ENCODE results near the gene TRERF1. TPM values are rescaled to one million over a fixed set of nuclear protein-coding genes. Genes with fewer than 3 reads are reported as not detected.

Gene TRERF1
- total RNA-seq, 1 donor from 2014 or later = 8.3 TPM

DNA sequence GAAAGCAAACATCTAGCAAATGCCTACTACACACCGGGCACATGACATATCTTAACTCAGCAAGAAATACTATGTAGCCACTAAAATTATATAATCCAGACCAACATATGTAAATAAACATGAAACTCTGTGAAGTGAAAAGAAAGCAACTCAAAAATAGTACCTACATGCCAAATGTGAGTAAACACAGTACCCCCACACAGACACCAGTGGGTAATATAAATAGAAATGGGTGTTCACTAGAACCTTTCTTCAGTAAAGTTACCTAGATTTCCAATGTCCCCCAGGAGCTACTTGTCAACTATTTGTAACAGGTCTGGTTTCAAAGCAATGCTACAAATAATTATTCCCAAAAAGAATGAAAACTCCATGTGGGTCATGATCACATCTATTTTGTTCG, 25.5 kb downstream of the TRERF1 start:
- Mint-ChIP-seq H3K4me1 (peaks cover 27% of the 10 kb centered on the region), H3K27ac (no peak overlapping the region), H3K36me3 (peaks cover 11% of the 10 kb centered on the region), H3K9me3 (peaks cover 5% of the 10 kb centered on the region), H3K27me3 (ENCODE audit: insufficient read depth, low read depth) (peaks cover 3% of the 10 kb centered on the region), H3K4me3 (no peak overlapping the region)
- H3K9ac ChIP-seq = no peak overlapping the region
- TF ChIP-seq, protein P1, sequence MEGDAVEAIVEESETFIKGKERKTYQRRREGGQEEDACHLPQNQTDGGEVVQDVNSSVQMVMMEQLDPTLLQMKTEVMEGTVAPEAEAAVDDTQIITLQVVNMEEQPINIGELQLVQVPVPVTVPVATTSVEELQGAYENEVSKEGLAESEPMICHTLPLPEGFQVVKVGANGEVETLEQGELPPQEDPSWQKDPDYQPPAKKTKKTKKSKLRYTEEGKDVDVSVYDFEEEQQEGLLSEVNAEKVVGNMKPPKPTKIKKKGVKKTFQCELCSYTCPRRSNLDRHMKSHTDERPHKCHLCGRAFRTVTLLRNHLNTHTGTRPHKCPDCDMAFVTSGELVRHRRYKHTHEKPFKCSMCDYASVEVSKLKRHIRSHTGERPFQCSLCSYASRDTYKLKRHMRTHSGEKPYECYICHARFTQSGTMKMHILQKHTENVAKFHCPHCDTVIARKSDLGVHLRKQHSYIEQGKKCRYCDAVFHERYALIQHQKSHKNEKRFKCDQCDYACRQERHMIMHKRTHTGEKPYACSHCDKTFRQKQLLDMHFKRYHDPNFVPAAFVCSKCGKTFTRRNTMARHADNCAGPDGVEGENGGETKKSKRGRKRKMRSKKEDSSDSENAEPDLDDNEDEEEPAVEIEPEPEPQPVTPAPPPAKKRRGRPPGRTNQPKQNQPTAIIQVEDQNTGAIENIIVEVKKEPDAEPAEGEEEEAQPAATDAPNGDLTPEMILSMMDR (IDR thresholded peaks at IDR 0.05) = no peak
- TF ChIP-seq EZH2phosphoT487 (IDR thresholded peaks at IDR 0.05) (no peak), EZH2 (IDR thresholded peaks at IDR 0.05) (no peak)
- DNase-seq (ENCODE audit: low spot score) = no peak
- peaks cover 29% of the 10 kb centered on the region for H3F3A ChIP-seq (ENCODE audit: low read depth)
- H3K4me3 ChIP-seq = no peak overlapping the region
- H3K9me3 ChIP-seq (ENCODE audit: low read depth) = no peaks in the 10 kb centered on the region
- no peaks in the 10 kb centered on the region for H3K36me3 ChIP-seq
- H4K20me1 ChIP-seq (ENCODE audit: low read depth) = peaks cover 58% of the 10 kb centered on the region
- no peaks in the 10 kb centered on the region for H3K27me3 ChIP-seq
- H3K4me2 ChIP-seq = no peak overlapping the region
- no peak overlapping the region for H2AFZ ChIP-seq (replicated peaks)
- H3K27ac ChIP-seq = no peak overlapping the region
- H3K79me2 ChIP-seq (ENCODE audit: low read depth) = peaks cover 96% of the 10 kb centered on the region
- peaks cover 26% of the 10 kb centered on the region for H3K4me1 ChIP-seq

DNA sequence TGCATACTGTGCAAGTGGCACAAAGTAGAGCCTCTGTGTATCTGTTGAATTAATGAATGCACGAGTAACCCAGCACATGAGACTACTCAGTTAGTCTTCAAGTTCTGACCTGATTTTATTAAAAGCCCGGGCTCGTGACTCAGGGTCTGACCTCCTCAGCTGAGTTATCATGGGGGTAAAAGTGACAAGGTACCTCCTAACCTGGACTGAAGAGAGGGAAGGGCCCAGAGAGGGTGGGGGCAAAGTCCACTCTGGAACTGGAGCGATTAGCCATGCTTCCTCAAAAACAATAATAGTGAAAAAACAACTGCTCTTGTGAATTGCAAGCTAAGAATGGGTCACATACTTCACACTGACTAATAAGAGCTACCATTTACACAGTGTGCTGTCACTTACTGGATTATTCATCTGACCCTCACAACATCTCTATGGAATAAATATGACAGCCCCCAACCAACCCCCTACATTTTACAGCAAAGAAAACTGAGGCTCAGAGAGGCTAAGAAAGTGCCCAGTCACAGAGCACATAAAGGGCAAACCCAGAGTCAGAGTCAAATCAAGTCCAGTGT, 26.7 kb downstream of the TRERF1 start:
- H3K27ac Mint-ChIP-seq = no peak overlapping the region
- H3K4me1 ChIP-seq = peaks cover 27% of the 10 kb centered on the region
- H3K27me3 ChIP-seq = no peaks in the 10 kb centered on the region
- H3K4me3 ChIP-seq = no peak overlapping the region
- peaks cover 32% of the 10 kb centered on the region for H3F3A ChIP-seq (ENCODE audit: low read depth)
- H3K27ac ChIP-seq = no peak overlapping the region
- H3K36me3 Mint-ChIP-seq = peaks cover 11% of the 10 kb centered on the region
- peaks cover 3% of the 10 kb centered on the region for H3K27me3 Mint-ChIP-seq (ENCODE audit: insufficient read depth, low read depth)
- peaks cover 67% of the 10 kb centered on the region for H4K20me1 ChIP-seq (ENCODE audit: low read depth)
- peaks cover 5% of the 10 kb centered on the region for H3K9me3 Mint-ChIP-seq
- no peaks in the 10 kb centered on the region for H3K9me3 ChIP-seq (ENCODE audit: low read depth)
- no peak overlapping the region for H3K4me2 ChIP-seq
- H3K79me2 ChIP-seq (ENCODE audit: low read depth) = peaks cover 97% of the 10 kb centered on the region
- DNase-seq (ENCODE audit: low spot score) = no peak
- H3K36me3 ChIP-seq = no peaks in the 10 kb centered on the region
- H3K4me1 Mint-ChIP-seq = peaks cover 29% of the 10 kb centered on the region
- no peak overlapping the region for H2AFZ ChIP-seq (replicated peaks)
- H3K4me3 Mint-ChIP-seq = no peak overlapping the region
- TF ChIP-seq EZH2 (IDR thresholded peaks at IDR 0.05) (no peak), EZH2phosphoT487 (IDR thresholded peaks at IDR 0.05) (no peak)
- TF ChIP-seq, protein P1 (IDR thresholded peaks at IDR 0.05) = no peak
- H3K9ac ChIP-seq = no peak overlapping the region

DNA sequence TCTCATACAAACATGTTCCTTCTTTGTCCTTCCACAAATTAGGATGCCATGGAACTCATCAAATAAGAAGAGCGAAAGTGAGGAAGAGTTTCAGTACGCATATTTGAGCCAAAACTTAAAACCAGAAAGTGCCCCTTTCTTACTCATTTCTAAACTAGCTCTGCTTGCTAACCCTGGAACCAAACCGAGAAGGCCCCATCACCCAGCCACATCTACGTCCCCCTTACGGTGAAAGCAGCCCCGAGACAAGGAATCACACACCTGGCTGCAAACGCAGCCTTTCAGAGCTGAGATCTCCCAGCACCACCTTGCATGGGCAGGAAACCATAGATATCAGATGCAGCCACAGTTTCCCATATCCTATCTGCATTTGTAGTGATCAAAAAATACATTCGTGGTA, 28.5 kb downstream of the TRERF1 start:
- Histone ChIP-seq H4K20me1 (ENCODE audit: low read depth) (peaks cover 67% of the 10 kb centered on the region), H3K27ac (no peak overlapping the region), H2AFZ (replicated peaks) (no peak overlapping the region), H3K4me1 (peaks cover 25% of the 10 kb centered on the region), H3K79me2 (ENCODE audit: low read depth) (peaks cover 94% of the 10 kb centered on the region), H3K36me3 (no peaks in the 10 kb centered on the region), H3K9ac (no peak overlapping the region), H3K9me3 (ENCODE audit: low read depth) (no peaks in the 10 kb centered on the region), H3K27me3 (no peaks in the 10 kb centered on the region), H3K4me2 (no peak overlapping the region), H3K4me3 (no peak overlapping the region), H3F3A (ENCODE audit: low read depth) (peaks cover 31% of the 10 kb centered on the region)
- H3K27me3 Mint-ChIP-seq (ENCODE audit: insufficient read depth, low read depth) = peaks cover 5% of the 10 kb centered on the region
- no peak overlapping the region for H3K27ac Mint-ChIP-seq
- no peak for DNase-seq (ENCODE audit: low spot score)
- peaks cover 27% of the 10 kb centered on the region for H3K4me1 Mint-ChIP-seq
- H3K4me3 Mint-ChIP-seq = no peak overlapping the region
- H3K36me3 Mint-ChIP-seq = peaks cover 7% of the 10 kb centered on the region
- peaks cover 5% of the 10 kb centered on the region for H3K9me3 Mint-ChIP-seq
- TF ChIP-seq EZH2 (IDR thresholded peaks at IDR 0.05) (no peak), EZH2phosphoT487 (IDR thresholded peaks at IDR 0.05) (no peak)
- TF ChIP-seq, protein P1 (IDR thresholded peaks at IDR 0.05) = no peak
